Activated gamma-delta T cell treated with Interleukin-2 at 50 U/mL for 16 hours (primary cell): ENCODE results near the gene KCTD15.

Experiments
- DNase-seq: peaks from one replicate; pipeline ENCODE4 v3.0.0-alpha.2; 2020

Gene KCTD15

GRCh38 chr19:33772102-33772857 is 24.4 kb upstream of the KCTD15 start:
- DNase-seq = no peak

DNA sequence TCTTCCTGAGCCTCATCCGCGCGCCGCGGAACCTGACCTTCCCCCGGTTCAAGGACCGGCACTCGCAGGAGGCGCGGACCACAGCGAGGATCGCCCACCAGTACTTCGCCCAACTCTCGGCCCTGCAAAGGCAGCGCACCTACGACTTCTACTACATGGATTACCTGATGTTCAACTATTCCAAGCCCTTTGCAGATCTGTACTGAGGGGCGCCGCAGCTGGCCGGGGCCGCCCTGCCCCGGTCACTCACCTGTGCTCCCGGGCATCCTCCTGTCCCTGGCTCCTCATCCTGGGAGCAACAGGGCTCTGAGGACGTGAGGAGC is 23.9 kb upstream of the KCTD15 start:
- DNase-seq = no peak

DNA sequence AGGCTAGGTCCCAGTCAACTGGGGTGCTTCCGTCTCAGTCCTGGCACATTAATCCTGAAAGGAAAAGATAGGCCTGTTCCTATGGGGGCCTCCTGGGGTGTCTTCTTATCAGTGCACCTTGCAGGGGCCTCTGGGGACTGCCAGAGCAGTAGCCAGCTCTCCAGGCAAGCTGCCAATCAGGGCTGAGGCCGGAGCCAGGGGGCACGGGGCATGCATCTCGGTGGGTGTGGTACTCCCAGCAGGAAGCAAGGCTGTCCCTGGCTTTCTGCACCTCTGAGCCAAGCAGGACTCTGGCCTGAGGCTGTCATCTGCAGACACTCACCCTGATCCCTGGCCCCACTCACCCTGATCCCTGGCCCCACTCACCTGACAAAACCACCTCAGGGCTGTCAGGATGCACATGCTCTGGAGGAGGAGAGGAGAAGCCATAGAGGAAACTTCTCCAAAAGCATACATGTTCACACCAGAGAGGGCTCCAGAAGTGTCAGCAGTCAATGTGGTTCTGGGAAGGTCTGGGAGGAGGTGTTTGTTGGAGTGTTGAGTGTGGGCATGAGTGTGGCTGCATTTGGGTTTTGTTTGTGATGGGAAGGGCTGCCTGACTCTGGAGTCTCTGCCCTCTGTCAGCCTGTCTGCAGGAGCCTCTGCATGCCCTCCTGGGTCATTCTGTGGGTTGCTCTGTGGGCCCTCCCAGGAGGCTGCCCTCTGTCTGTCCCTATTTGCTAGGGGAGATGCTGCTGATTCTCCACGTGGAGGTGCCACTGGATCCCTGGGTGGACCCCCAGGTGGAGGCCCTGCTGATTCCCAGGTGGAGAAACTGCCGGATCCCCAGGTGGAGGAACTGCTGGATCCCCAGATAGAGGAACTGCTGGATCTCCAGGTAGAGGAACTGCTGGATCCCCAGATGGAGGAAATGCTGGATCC is 22.7 kb upstream of the KCTD15 start:
- no peak for DNase-seq

DNA sequence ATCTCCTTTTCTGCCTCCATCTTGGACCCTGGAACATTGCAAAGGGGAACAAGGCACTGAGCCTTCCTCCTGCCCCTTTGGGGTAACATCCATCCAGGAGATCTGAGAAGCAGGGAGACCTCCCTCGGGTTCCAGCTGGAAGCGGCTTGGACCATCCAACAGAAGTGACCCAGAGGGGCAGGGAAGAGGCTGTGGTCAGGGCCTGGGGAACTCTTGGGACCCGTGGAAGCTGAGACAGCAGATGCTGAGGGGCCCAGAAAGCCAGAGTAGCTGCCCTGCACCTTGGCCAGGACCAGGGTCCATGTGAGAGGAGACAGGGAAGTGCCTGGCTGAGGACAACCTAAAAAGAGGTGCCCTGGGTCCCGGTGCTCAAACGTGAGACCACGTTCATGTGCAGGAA is 21.9 kb upstream of the KCTD15 start:
- no peak for DNase-seq

- DNase-seq = no peak
These were observed 20.8 kb upstream of the KCTD15 start for GRCh38 chr19:33775731-33776487.

DNA sequence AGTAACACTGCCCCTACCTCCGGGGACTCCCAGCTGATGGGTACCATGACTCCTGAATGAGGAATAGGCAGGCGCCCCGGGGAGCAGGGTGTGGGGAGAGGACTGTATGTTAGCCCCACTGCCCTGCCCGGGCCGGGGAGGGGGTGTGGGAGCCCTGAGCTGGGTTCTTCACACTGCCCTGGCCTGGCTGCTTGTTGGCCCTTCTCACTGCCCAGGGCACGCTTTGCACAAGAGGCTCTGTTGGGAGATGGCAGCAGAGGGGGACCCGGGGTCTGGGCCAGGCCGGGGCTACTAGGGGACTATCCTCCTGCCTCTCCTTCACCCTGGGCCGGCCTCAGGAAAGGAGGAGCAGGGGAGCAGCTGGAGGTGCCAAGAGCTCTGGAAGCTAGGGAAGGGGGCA is 19.3 kb upstream of the KCTD15 start:
- DNase-seq = no peak

DNA sequence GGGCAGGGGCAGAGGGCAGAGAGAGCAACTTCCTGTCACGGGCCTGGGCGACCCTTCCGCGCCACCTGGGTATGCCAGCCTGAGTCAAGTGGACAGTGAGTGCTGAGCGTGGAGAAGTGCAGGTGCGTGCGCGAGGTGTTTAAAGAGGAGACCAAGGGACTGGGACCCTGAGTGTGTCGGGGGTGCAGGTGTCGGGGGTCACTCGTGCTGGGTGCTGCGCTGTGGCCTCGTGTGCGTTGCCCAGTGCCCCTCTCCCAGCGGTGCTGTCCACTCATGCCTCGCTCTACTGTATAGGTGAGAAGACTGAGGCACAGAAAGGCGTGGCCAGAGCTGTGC is 18.9 kb upstream of the KCTD15 start:
- no peak for DNase-seq

DNA sequence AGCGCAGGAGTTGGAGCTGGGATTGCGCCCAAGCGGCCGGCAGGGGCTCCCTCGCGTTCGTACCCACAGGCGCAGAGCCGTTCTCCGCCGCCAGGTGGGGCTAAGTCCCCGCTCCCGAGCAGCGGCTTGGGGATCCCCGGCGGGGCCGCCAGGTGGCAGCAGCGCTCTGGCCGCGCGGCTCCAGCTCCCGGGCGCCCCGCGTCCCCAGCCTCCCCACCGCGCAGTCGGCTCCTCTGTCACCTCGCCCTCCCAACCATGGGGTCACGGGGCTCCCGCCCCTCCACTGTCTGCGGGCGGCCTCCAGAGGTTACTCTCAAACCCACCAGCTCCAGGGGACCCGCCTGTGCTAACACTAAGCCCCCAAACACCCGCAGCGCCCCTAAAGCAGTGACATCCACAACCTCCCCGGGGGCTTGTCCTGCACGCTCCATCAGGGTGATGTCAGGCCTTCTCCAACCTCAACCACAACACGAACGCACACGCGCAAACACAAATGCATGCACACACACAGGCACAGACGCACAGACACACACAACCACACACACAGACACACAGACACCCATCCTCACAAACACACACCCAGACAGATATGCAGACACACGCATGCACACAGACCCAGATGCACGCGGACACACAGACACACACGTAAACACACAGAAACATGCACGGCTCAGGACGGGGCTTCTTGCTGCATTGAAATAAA is 18.4 kb upstream of the KCTD15 start:
- DNase-seq = peak; percentile 77

DNA sequence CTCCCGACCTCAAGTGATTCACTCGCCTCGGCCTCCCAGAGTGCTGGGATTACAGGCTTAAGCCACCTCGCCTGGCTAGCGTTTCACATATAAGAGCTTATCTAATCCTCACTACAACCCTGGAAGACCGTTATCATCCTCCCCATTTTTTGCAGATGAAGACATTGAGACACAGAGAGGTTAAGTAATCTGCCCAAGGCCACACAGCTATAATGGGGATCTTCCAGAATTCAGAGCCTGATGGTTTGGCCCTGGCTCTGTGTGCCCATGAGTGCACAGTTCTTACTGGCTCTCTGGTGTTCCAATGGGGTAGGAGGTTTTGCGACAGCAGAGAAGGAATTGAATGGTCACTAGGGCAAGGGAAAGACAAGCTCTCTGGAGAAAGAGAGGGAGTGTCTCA is 16.8 kb upstream of the KCTD15 start:
- DNase-seq = no peak

DNA sequence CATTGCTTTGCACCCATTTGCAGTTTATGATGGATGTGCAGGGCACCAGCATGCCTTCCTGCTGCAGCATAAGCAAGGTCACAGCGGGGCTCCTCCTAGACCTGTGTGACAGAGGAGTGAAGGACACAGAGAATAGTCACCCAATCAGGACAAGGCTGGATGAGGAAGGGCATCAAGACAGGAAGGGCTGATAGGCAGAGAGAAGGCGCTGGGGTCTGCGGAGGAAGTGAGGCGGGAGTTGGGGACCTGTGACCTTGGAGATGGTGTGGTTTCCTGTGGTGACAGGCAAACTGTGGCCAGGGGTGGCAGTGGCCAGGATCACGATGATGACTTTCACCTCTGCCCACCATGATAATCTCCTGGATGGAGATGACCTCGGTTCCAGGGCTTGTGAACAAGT is 16.4 kb upstream of the KCTD15 start:
- DNase-seq = no peak

DNA sequence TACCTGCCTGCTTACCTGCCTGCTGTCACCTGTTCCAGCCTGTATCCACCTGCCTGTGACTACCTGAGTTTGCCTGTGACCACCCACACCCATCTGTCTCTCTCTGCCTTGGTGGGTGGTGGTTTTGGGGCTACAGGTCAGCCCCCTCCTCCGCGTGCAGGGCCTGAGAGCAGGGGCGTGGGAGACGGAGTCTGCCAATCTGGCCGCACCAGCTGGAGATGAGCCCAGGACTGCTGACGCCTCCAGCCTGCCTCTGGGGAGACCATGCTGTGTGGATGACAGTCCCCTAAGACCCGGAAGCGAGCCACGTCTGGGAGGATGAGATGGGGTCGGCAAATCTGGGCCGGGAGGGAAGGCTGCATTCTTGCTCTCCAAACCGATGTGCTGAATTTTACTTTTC is 15.9 kb upstream of the KCTD15 start:
- DNase-seq = no peak

GRCh38 chr19:33781415-33781935 is 15.2 kb upstream of the KCTD15 start:
- no peak for DNase-seq

- DNase-seq = no peak
These were observed 14.7 kb upstream of the KCTD15 start for GRCh38 chr19:33781996-33782395.

DNA sequence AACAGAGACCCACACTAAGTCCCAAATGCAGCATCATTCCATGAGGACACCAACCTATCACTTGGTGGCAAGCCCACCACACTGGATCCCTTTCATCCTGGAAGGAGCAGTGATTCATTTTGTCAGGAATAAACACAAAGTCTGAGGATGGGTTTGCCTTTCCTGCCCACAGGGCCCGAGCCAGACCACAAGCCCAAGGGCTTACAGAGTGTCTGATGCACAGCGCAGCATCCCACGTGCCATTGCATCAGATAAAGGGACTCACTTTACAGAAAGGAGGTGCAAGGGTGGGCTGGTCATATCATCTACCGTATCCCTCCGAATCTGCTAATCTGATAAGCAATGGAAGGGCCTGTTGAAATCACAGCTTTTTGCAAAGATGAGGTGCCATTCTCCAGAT is 12.2 kb upstream of the KCTD15 start:
- no peak for DNase-seq

- no peak for DNase-seq
These were observed 10.9 kb upstream of the KCTD15 start for GRCh38 chr19:33785795-33786194.

DNA sequence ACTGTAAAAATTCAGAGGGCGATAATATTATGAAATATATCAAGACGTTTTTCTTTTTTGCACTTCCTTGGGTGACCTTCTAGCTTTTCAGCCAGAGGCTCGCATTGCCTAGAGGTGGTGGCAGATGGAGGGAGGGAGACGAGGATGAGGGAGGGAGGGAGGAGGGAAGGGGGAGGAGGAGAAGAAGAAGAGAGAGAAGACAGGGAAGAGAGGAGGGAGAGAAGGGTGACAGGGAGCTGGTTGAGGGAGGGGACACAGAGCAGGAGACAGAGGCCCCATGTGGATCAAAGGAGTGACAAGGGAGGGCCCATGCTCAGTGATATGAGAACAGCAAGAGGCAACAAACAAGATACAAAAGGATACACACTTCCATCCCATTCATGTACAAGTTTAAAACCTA is 8.0 kb upstream of the KCTD15 start:
- no peak for DNase-seq

DNA sequence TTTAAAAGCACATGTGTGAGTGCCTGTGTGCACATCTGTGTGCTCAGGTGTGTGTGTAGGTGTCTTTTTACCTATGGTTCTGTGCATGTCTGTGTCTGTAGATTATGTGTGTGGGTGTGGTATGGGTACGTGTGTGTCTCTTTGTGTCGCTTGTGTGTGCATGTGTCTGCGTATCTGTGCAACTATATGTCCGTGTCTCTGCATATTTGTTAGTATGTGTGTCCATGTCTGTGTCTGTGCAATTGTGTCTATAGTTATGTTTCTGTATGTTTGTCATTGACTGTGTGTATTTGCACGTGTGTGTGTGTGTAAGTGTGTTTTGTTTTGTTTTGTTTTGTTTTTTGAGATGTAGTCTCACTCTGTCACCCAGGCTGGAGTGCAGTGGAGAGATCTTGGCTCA is 7.3 kb upstream of the KCTD15 start:
- DNase-seq = no peak

DNA sequence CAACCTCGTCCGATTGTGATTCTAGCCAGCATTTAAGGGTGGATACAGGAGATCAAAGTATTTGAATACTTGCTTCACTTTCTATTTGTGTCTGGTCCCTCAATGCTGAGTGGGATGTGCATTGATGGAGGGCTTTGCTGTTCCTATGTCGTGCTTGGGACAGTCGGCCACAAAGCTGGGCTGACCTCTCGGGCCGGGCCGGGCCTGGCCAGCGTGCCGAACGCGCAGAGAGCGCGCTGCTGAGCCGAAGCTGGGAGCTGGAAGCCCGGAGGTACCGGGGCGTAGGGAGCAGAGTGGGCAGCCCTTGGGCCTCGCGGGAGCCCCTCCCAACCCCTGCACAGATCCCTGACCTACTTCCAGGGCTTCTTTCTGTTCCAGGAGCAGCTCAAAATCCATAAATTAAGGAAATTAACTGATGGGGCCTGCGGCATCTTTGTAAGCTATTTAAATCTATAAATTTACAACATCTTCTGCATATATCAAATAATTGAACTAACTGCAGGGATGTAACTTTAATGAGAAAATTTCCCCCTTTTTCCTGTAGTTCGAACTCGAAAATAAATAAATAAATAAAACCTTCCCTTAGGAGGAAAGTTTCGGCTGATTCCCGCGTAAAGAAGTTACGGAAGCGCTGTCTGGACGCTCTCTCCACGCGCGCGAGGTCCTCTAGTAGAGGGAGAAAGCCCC is 1.8 kb upstream of the KCTD15 start:
- no peak for DNase-seq

- no peak for DNase-seq
These were observed 1.1 kb upstream of the KCTD15 start for GRCh38 chr19:33795370-33796163.

DNA sequence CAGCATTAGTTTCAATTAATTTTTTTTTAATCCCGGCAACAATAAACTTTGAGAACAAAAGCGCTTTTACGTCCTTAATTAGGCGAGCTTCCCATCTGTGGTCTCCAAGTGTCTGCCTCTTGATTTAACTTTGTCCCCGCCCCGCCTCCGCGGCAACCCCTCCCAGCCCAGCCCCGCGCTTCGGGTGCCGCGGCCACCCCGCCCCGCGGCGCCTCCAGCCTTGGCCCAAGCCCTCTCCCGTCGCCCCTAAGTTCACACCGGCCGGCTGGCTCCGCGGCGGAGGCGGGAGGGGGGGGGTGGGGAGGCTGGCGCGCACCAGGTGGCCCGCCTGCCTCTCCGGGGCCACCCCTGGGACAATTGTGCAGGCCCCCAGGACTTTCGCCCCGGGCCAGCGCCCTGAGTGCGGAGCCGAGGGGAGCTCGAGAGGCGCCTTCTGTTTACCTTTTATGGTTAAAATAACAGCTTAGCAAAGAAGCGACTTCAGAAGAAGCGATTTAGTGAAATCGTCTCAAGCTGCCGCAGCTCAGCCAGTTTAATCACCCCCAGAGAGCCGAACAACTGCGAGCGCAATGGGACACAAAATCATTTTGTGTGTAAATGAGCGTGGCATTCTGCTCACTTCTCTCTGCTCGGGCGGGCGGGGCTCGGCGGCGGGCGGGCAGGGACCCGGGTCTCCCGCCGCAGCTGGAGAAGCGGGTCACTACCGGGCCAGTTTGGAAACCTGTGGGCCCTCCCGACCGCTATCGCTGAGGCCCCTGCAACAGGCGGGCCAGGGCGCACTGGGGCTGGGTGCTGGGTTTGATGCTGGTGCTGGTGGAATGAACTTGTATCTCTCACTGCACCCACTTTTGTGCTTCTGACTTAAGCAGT is 1.4 kb downstream of the KCTD15 start:
- no peak for DNase-seq
